ENCODE data around the gene GIPC3. TPM values are rescaled to one million over a fixed set of nuclear protein-coding genes. Genes with fewer than 3 reads are reported as not detected.

GIPC3 gene
- polyA plus RNA-seq, 2 of the 4 experiments (the other 2 are of a cell fraction) = 0.05 to 0.12 TPM

- ATAC-seq (peak; percentile 73 to 83), DNase-seq (ENCODE audit: low read depth in 1 of 2, low spot score in 1 of 2) (peak; percentile 63 to 65), FAIRE-seq (no peak)
- CTCF ChIA-PET = interaction anchor here (0.6 to 6.6 kb wide), 27 partner anchors 11 to 345 kb away, joined by 3 to 100 read pairs (median 6); partner anchors contain the start of genes CACTIN, HMG20B, MFSD12 and PIP5K1C
- no peaks in the 10 kb centered on the region for H3K9me3 ChIP-seq
- WGBS (ENCODE audit: missing lambda C conversion rate) = 56% methylated on average over 17 of the region's 30 CpGs
- no peak overlapping the region for H3K4me2 ChIP-seq
- peak overlapping the region in 1 of 2 experiments; percentile 43; a peak in 2 of 6 replicates for H3K27ac ChIP-seq
- no peak for TF ChIP-seq MYC (IDR thresholded peaks at IDR 0.05; ENCODE audit: borderline replicate concordance, low read length)
- TF ChIP-seq SMC3 (IDR thresholded peaks at IDR 0.05) = peak; percentile 83
- no peak for TF ChIP-seq CBX8 (IDR thresholded peaks at IDR 0.05)
- no peak for TF ChIP-seq EHMT2 (IDR thresholded peaks at IDR 0.05; ENCODE audit: low read depth)
- peak; percentile 65 to 70 for TF ChIP-seq RAD21 (conservative IDR thresholded peaks at IDR 0.05 in 1 of 2, IDR thresholded peaks at IDR 0.05 in 1 of 2)
- no peak for TF ChIP-seq ZNF302 (CRISPR knock-in tag; IDR thresholded peaks at IDR 0.05)
- no peak for TF ChIP-seq RFX5 (IDR thresholded peaks at IDR 0.05)
- TF ChIP-seq RCOR1 (IDR thresholded peaks at IDR 0.05; ENCODE audit: low read depth, low read length) = no peak
- TF ChIP-seq ESRRA (IDR thresholded peaks at IDR 0.05; ENCODE audit: borderline replicate concordance, low read length) = no peak
- no peak for TF ChIP-seq FOSL2 (IDR thresholded peaks at IDR 0.05)
- no peak for TF ChIP-seq FOSL2 (CRISPR knock-in tag; IDR thresholded peaks at IDR 0.05)
- no peak for TF ChIP-seq MAFK (IDR thresholded peaks at IDR 0.05; ENCODE audit: partially characterized antibody)
- TF ChIP-seq ZFP36 (IDR thresholded peaks at IDR 0.05; ENCODE audit: borderline replicate concordance, partially characterized antibody) = peak; percentile 90
- TF ChIP-seq, protein P1, sequence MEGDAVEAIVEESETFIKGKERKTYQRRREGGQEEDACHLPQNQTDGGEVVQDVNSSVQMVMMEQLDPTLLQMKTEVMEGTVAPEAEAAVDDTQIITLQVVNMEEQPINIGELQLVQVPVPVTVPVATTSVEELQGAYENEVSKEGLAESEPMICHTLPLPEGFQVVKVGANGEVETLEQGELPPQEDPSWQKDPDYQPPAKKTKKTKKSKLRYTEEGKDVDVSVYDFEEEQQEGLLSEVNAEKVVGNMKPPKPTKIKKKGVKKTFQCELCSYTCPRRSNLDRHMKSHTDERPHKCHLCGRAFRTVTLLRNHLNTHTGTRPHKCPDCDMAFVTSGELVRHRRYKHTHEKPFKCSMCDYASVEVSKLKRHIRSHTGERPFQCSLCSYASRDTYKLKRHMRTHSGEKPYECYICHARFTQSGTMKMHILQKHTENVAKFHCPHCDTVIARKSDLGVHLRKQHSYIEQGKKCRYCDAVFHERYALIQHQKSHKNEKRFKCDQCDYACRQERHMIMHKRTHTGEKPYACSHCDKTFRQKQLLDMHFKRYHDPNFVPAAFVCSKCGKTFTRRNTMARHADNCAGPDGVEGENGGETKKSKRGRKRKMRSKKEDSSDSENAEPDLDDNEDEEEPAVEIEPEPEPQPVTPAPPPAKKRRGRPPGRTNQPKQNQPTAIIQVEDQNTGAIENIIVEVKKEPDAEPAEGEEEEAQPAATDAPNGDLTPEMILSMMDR (IDR thresholded peaks at IDR 0.05) = peak; percentile 69
- TF ChIP-seq, protein P2, sequence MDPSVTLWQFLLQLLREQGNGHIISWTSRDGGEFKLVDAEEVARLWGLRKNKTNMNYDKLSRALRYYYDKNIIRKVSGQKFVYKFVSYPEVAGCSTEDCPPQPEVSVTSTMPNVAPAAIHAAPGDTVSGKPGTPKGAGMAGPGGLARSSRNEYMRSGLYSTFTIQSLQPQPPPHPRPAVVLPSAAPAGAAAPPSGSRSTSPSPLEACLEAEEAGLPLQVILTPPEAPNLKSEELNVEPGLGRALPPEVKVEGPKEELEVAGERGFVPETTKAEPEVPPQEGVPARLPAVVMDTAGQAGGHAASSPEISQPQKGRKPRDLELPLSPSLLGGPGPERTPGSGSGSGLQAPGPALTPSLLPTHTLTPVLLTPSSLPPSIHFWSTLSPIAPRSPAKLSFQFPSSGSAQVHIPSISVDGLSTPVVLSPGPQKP (IDR thresholded peaks at IDR 0.05; ENCODE audit: low read depth, low read length) = no peak
- POLR2A ChIA-PET = interaction anchor here (0.9 to 1.2 kb wide), 2 partner anchors 13 to 29 kb away, joined by 3 to 4 read pairs; no protein-coding TSS in a partner anchor
- no peak overlapping the region for H3K4me3 ChIP-seq
- H3K4me1 ChIP-seq = no peaks in the 10 kb centered on the region
Observed at GRCh38 chr19:3544742-3545668, 40.3 kb upstream of the GIPC3 start.

GRCh38 chr19:3545669-3546034 is 39.6 kb upstream of the GIPC3 start:
- no peak overlapping the region for H3K4me2 ChIP-seq
- CTCF ChIA-PET = interaction anchor here (1.0 to 6.6 kb wide), 27 partner anchors 11 to 228 kb away, joined by 3 to 100 read pairs (median 6); partner anchors contain the start of genes CACTIN, GIPC3, HMG20B and MFSD12
- no peak overlapping the region; a peak in 1 of 6 replicates for H3K27ac ChIP-seq
- no peaks in the 10 kb centered on the region for H3K4me1 ChIP-seq
- ATAC-seq (peak; percentile 2 to 14; a peak in 2 of 6 replicates), FAIRE-seq (no peak), DNase-seq (ENCODE audit: low read depth in 1 of 2, low spot score in 1 of 2) (no peak)
- H3K4me3 ChIP-seq = no peak overlapping the region
- H3K9me3 ChIP-seq = no peaks in the 10 kb centered on the region
- POLR2A ChIA-PET = interaction anchor here (0.9 to 1.2 kb wide), 2 partner anchors 12 to 28 kb away, joined by 3 to 4 read pairs; no protein-coding TSS in a partner anchor
- WGBS (ENCODE audit: missing lambda C conversion rate) = 87% methylated on average over 10 of the region's 10 CpGs
- TF ChIP-seq ZSCAN20 (CRISPR knock-in tag; IDR thresholded peaks at IDR 0.05) (no peak), CHD2 (IDR thresholded peaks at IDR 0.05; ENCODE audit: low read length, partially characterized antibody) (no peak), GATA3 (IDR thresholded peaks at IDR 0.05; ENCODE audit: borderline replicate concordance) (no peak), SMC3 (IDR thresholded peaks at IDR 0.05) (no peak), POLR2A (IDR thresholded peaks at IDR 0.05; ENCODE audit: low read length) (no peak), RARB (CRISPR knock-in tag; IDR thresholded peaks at IDR 0.05) (no peak)
- TF ChIP-seq, protein P3, sequence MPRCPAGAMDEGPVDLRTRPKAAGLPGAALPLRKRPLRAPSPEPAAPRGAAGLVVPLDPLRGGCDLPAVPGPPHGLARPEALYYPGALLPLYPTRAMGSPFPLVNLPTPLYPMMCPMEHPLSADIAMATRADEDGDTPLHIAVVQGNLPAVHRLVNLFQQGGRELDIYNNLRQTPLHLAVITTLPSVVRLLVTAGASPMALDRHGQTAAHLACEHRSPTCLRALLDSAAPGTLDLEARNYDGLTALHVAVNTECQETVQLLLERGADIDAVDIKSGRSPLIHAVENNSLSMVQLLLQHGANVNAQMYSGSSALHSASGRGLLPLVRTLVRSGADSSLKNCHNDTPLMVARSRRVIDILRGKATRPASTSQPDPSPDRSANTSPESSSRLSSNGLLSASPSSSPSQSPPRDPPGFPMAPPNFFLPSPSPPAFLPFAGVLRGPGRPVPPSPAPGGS (IDR thresholded peaks at IDR 0.05) = no peak
